ENCODE data around the gene MXRA8.
A peak's percentile ranks its signal among the peaks of the same experiment; 100 is the strongest.
"Not testable (repeated sequence)": the region's sequence is repeated elsewhere in the genome, so short reads cannot be mapped to it uniquely, and the experiment has no call there.

The MXRA8 gene

DNA sequence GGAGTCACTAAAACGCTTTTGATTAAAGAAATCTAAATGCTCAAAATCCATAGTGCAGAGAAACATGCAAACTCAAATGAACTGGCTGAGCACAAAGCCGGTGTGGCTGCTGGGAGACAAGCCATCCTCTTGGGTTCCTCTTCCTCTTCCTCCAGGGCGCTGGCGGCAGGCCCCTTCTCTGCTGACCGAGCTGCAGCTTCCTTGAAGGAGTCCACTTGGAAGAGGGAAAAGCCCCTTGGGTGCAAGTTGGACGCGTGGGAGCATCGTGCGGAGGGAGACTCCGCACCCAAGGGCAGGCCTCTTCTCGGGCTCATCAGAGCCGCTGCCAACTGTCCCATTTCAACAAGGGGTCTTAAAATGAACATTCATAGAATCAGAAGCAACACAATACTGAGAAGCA, 32.9 kb upstream of the MXRA8 start:
- DNase-seq, result no peak

DNA sequence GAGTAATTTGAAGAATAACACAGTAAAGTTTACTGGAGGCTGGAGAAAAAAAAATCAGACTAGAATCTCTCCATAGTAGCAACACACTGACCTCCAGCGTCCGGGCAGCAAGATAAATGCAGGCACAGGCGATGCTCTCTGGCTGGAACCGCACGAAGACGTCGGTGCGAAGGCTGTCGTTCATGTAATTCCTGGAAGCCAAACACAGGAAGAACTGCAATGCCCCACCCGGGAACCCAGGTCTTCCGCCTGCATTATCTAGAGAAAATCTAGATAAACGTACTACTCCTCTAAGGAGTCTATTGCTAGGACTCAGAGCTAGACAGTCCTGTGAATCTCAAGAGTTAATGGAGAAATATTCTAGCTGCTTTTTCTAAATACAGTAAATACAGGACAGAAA, 32.3 kb upstream of the MXRA8 start:
- DNase-seq, result no peak

DNA sequence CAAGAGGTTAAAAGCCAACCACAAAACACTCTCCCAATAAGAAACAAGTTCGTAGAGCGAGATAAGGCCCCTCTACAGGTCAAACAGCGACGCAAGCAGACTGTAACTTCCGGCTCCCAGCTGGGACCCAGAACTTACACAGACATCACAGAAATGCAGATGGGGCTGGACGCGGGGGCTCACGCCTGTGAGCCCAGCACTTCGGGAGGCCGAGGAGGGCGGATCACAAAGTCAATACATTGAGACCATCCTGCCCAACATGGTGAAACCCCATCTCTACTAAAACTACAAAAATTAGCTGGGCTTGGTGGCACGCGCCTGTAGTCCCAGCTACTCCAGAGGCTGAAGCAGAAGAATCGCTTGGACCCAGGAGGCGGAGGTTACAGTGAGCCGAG, 29.7 kb upstream of the MXRA8 start:
- no peak for DNase-seq

DNA sequence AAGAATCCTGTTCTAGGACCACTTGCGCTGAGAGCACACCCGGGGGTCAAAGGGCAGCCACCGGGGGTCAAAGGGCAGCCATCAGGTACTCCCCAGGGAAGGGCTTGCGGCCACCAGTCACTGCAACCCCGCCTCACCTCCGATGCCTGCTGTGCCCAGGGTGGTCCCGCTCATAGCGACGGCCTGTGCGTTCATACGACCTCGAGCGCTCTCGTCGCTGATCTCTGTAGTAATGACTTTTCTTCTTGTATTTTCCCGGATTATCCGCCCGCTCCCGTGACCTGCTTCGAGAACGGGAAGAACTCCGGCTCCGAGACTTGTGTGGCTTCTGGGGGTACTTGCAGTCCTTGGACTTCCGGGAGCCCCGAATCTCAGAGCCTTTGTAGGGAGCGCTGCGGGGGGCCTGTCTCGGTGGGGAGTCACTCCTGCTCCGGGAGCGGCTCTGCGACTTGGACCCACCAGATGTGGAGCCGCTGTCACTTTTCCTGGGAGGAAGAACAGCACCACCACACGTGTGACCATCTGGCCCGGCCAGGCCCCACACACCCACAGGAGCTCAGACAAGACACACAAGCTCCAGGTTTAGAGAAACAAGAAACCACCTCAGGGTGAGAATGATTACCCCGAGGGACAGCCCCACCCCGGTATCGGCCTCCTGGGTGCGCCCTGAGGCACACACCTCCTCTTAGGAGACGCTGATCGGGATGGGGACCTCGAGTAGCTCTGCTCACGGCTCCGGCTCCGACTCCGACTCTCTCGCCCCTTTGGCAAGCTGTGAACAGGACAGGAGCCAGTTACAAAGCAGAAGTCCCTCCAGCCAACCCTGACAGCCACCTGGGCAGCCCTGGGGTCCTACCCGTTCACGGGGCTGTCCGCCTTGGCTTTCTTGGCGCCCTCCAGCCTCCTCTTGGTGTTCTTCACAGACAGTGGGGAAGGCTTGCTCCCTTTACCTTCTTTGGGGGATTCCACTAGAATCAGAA, 29.0 kb upstream of the MXRA8 start:
- no peak for DNase-seq

DNA sequence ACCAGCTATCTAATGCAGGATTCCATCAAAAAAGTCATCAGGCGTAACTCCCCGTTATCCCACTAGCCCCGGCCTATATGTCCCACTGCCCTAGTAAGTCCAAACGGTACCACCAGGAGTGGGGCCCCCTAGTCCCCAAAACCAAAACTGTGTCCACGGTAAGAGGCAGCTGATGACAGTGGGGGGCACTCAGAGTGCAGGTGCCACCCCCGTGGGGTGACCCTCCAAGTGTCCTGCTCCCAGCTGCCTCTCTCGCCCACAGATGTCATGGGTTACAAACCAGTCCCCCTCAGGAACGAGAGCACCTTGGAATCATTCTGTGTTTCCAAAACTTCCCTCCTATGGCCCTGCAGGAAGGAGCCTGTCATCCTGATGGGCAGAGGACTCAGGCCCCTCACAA, 27.6 kb upstream of the MXRA8 start:
- DNase-seq, result no peak

DNA sequence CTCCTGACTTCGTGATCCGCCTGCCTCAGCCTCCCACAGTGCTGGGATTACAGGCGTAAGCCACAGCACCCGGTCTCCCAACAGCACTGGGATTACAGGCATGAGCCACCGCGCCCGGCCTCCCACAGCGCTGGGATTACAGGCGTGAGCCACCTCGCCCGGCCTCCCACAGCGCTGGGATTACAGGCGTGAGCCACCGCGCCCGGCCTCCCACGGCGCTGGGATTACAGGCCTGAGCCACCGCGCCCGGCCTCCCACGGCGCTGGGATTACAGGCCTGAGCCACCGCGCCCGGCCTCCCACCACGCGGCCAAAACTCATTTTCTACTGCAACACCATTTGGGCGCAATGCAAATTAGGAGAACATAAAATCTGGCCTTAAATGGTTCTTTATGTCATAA, 27.0 kb upstream of the MXRA8 start:
- DNase-seq, result not testable (repeated sequence)

DNA sequence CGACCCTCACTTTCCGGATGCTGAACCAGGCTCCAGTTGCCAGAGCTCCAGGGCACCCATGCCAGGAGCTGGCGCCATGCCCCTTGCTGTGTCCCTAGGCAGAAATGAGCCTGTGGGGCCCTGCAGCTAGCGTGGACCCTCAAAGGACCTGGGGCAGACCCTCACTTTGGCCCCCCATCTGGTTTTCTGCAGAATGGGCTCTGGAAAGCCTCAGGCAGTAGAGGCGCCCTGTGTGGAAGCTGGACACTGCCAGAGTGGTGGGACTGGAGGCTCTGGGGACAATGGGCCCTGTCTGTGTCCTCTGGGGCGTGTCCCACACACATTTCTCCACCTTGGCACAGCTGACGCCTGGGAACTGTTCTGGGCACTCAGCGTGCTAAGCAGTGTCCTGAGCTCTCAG, 22.9 kb upstream of the MXRA8 start:
- no peak for DNase-seq

DNA sequence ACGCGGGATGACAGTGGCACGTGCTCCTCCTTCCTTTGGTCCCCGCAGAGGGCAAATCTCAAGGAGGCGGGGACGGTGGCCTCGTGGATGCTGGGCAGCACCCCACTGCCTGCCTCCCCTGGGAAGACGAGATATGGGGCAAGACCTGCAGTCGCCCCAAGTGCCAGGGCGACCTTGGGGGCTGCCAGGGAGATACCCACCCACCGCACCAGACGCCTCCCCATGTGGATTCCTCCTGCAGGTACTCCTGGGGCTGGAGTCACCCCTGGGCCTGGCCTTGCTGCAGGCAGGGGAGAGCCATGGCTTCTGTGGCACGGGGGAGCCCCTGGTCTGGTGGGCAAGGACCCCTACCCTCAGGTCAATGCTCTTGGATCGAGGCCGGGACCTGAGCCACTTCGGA, 22.5 kb upstream of the MXRA8 start:
- no peak for DNase-seq

DNA sequence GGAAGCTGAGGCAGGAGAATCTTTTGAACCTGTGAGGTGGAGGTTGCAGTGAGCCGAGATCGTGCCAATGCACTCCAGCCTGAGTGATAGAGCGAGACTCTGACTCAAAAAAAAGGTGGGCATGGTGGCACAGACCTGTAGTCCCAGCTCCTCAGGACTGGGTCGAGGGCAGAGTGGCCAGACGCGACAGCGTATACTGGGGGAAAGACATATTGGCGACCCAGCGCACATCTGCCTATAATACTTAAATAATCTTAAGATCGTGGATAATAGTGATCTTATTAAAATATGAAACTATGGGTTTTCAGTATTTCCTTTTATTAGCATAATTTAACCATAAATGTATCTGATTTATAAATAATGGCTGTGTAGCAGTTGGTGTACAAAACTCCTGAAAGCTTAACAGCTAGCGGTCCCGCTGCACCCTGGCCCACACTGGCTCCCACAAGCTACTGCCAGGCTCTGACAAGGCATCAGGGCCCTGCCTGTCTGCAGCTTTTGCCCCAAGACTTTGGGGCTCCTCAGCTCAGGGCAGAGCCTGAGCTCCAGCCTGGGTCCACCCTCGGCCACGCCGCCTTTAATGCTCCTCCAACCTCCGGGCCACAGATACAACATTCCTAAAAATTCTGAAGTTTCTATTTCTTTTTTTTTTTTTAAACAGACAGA, 19.3 kb upstream of the MXRA8 start:
- no peak for DNase-seq

DNA sequence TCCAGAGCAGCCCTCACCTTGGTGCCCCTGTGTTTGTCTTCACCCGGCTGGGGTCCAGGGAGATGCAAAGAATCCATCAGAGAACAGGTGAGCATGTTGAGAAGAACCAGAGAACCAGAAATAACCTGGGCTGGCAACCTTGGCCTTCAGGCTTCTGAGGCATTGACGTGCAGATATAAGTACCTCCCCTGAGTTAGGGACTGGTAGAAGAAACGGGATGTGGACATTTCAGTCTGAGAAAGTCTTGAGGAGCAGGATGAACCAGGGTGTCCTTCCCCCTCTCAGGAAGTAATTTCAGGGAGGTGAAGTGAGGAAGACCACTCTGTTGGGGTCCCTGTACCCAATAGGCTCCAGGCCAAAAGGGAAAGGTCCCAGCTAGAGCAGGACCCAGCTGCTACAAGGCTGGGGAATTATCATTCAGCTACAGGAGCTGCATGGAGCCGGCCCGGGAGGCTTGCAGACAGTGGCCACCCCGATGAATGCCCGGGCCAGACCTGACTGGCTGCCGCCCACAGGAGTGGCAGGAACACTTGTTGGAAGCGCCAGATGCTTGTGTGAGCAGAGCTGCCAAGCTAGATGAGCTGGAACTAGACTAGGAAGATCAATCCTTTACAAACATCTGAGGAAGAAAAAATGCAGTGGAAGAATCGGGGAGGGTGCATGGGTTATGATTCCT, 18.3 kb upstream of the MXRA8 start:
- no peak for DNase-seq

DNA sequence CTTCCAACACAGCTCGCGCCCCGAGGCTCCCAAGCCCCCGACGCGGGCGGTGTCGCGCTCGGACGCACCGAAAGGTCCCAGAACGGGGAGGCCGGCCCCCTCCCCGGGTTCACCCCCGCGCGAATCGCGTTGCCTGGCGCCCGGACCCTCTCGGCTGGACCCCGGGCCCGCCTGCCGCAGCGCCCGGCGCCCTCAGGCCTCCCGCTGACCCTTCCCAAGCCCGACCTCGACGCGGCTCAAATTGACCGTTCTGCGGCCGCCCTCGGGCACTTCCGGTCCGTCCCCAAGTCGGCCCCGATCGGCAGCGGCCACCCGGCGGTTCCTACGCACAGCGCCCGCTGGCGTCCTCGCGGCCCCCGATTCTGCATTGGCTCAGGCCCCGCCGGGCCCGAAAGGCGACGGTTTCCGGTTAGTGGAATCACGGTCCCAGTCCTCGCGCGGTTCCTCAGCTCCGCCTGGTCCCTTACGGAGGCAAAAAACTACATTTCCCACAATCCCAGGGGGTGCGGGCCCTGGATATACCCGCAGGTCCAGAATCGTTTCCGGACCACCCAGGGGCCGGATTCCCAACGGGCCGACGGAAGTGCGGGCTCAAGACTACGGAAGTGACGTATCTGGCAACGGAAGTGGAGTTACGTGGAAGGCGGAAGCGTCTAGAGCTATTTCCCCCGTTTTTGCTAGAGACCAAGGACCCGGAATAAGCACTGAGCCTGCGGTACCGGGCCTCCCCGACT, 16.7 kb upstream of the MXRA8 start, which contains the start of gene AURKAIP1:
AURKAIP1 (minus strand) TSS at position 279 of the 734 bp plus-strand sequence. CDS start 451 bp downstream, outside the sequence.
- DNase-seq, result peak; percentile 91 to 95

DNA sequence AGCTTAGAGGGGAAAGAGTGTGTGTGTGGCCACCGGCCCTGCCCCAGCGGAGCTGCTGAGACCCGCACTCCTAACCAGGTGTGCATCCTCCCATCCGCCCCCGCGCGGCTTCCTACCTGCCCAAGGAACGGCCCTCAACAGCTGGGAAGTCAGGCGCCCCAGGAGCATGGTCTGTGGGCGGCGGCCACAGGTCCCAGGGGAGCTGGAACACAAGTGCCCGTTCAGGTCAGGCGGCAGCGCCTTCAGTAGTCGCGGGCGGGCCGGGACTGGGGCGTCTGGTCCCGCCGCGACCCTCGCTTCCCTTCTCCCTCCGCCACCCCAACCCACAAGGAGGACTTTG, 16.2 kb upstream of the MXRA8 start:
- DNase-seq, result no peak

DNA sequence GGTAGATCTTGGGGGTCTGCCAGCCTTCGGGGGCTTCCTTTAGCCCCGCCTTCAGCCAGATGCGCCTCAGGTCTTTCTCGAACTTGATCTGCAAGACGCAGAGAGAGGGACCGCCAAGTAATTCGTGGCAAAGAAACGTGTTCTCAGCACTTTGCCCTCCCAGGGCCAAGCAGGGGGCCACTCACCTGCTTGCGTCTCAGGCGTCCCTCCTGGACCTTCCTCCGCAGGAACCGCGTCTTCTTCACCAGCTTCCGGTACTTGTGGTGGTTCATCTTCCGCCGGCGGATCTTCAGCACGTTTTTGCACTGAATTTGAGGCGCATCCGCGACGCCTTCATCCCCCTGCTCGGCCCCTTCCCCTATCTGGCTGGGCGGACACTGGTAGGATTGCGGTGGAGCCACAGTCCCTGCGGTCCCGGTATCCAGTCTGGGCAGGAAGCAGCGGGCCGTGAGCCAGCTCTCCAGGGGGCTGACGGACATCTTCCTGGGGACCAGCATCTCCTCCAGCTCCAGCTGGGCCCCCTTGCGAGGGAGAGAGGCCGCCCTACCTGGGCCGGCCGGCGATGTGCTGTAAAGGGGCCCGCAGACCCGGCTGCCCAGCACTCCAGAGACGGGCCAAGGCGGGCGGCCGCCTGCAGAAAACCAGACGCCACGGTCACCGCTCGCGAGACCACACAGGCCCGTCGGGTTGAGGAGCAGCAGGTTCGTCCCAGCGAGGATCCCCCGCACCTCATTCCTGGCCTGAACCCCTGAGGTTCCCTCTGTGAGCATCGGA, 15.6 kb upstream of the MXRA8 start:
- no peak for DNase-seq

DNA sequence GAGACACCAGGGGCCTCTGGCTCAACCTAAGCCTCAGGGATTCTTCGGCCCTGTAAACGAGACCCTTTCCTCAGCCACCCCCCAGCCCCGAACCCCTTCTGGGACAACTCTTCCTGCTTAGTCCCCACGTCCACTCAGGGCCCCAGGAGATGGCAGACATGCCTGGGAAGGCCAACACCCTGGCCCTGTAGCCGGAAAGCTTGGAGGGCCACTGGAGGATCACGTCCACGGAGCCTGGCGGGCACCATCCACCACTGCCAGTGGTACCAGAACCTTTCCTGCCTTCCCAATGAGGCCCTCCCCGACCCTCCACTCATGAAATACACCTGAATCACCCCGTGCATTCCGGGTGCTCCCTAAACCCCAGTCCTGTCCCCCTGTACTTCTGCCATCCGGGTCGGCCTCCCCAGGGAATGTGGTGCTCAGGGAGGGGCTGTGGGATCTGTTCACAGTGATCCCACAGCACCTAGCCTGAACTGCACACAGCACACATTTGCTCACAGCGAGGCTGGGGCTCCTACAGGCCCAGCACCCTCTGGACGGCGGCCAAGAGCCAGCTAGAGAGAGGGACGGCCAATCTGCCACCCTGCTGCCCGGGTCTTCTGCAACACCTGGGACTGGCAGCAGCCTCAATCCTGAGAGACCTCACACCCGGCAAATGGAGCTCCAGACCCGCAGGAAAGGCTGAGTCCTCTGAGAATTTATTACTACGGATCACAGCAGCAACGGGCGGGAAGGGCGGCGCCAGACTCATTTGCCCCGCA, 14.9 kb upstream of the MXRA8 start:
- no peak for DNase-seq

DNA sequence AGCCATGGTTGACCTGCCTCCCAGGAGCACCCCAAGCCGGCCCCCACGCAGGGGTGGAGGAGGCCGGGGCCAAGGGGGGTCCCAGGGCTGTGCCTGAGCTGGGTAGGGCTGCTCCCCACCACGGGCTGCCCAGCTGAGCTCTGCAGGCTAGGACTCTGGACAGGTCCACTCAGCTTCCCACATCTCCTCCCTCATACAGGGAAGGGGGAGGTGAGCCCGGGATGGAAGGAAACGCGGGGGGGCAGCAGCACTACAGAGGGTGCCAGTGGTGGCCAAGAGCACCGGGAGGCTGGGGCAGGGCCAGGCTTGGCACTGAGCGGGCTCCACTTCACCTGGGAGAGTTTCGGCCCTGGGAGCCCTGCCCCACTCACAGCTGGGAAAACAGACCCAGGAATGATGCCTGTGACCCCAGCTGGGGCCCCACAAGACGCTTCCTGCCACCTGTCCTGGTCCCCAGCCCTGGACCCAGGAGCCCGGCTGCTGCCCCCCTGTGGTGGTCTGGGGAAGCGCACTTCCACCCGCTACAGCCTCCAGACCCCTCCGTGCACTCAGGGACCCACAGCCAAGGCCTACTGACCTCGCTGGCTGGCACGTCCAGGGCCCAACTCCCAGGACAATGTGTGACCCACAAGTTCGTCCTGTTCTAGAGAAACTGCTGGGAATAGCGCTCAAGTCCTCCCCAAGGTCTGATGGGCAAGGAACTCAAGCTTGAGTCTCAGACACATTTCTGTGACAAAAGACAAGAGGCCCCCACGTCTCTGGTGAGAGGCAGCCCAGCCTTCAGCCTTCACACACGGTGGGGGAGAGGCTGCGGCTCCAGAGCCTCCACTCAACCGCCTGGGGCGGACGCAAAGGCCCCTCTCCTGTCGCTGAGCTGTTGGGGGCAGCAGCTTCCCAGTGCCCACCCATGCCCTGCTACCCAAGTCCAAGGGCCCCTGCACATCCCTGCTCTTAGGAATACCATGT, 13.7 kb upstream of the MXRA8 start:
- peak; percentile 68 to 73 for DNase-seq

DNA sequence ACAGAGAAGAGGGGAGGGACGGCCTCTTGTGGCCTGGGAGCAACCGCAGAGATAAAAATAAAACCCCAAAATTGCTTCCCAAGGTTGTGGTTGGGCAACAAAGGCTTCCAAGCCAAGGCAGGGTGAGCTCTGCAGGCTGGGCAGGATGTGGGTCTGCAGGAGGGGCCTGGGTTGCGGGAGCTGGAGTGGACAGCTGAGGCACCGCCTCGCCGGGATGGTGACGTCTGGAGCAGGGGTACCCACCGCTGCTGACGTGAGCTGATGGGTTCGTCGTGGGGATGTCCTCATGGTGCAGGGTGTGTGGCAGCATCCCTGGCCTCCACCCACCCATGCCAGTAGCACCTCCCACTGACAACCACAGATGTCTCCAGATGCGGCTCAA, 13.0 kb upstream of the MXRA8 start:
- no peak for DNase-seq

DNA sequence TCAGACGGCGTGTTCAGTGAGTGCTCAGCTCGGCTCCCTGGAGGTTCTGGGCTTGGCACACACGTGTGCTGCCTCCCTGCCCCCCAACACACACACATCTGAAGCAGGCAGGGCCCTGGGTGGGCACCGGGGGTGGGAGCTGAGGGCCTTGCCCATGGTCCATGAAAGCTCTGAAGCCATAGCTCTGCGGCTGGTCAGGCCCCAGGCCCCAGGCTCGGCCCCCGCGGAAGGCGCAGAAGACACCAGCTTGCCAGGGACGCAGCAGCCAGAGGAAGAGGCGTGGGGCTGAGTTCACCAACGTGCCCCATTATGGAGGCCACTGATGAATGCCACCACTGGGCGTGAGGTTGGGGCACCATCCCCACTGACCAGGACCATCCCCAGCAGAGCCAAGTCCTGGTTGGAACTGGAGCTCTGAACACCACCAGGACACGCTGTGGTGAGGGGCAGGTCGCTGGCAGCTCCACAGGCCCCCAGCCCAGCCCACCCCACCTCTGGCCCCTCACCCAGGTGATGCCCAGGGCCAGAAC, 12.5 kb upstream of the MXRA8 start:
- no peak for DNase-seq

DNA sequence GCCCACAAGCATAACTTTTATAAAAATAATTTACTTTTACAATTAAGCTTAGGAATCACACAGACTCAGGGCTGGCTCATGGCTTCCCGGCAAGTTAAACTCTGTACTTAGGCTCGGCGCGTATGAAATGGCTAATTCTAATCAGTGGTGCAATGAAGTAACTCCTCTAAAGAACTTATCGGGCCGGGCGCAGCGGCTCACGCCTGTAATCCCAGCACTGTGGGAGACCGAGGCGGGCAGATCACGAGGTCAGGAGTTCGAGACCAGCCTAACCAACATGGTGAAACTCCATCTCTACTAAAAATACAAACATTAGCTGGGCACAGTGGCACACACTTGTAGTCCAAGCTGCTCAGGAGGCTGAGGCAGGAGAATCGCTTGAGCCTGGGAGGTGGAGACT, 11.7 kb upstream of the MXRA8 start:
- DNase-seq, result not testable (repeated sequence)

DNA sequence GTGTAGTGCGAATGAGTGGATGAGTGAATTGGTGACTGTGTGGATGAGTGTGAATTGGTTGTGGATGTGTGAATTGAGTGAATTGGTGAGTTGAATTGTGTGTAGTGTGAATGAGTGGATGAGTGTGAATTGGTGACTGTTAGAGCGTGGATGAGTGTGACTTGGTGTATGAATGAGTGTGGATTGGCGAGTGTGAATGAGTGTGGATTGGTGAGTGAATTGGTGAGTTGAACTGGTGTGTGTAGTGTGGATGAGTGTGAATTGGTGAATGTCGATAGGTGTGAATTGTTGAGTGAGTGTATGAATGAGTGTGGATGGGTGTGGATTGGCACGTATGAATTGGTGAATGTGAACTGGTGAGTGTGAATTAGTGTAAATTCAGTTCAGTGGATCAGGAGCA, 9.0 kb upstream of the MXRA8 start:
- no peak for DNase-seq

DNA sequence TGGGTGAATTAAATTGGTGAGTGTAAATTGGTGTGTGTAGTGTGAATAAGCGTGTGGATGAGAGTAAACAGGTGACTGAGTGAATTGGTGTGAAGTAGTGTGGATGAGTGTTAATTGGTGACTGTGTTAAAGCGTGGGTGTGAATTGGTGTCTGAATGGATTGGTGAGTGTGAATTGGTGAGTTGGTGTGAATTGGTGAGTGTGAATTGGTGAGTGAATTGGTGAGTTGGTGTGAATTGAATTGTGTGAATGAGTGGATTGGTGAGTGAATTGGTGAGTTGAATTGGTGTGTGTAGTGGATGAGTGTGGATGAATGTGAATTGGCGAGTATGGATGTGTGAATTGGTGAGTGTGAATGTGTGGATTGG, 8.3 kb upstream of the MXRA8 start:
- DNase-seq, result no peak

Measured in activated CD4-positive, alpha-beta T cell treated with anti-CD3 and anti-CD28 coated beads, Interleukin-2, amount 50 U/mL, for 4 hours (primary cell).